ENCODE measurements around the gene RPSA.
A peak's percentile ranks its signal among the peaks of the same experiment; 100 is the strongest.
"Not testable (repeated sequence)": the region's sequence is repeated elsewhere in the genome, so short reads cannot be mapped to it uniquely, and the experiment has no call there.

The RPSA gene

GRCh38 chr3:39406368-39407258, at the start of gene RPSA:
Gene RPSA, plus strand, starts transcription at chr3:39406720. Its CDS starts 934 bp downstream, at chr3:39407654.
- DNase-seq (ENCODE audit: low spot score), result peak; percentile 99

- no peak for DNase-seq (ENCODE audit: low spot score)
Measured at GRCh38 chr3:39358333-39358732, 48.2 kb upstream of the RPSA start.

GRCh38 chr3:39361252-39361927, 45.1 kb upstream of the RPSA start:
- no peak for DNase-seq (ENCODE audit: low spot score)

- DNase-seq (ENCODE audit: low spot score), result no peak
Measured at GRCh38 chr3:39362192-39362591, 44.3 kb upstream of the RPSA start.

- no peak for DNase-seq (ENCODE audit: low spot score)
Measured at GRCh38 chr3:39362812-39363211, 43.7 kb upstream of the RPSA start.

- DNase-seq (ENCODE audit: low spot score), result not testable (repeated sequence)
Measured at GRCh38 chr3:39370450-39370849, 36.1 kb upstream of the RPSA start.

- no peak for DNase-seq (ENCODE audit: low spot score)
Measured at GRCh38 chr3:39372833-39373232, 33.7 kb upstream of the RPSA start.

- no peak for DNase-seq (ENCODE audit: low spot score)
Measured at GRCh38 chr3:39376959-39377634, 29.4 kb upstream of the RPSA start.

GRCh38 chr3:39378088-39378487, 28.4 kb upstream of the RPSA start:
- peak; percentile 59 for DNase-seq (ENCODE audit: low spot score)

GRCh38 chr3:39378957-39379777, 27.4 kb upstream of the RPSA start:
- no peak for DNase-seq (ENCODE audit: low spot score)

GRCh38 chr3:39379778-39380155, 26.8 kb upstream of the RPSA start:
- DNase-seq (ENCODE audit: low spot score), result no peak

GRCh38 chr3:39381432-39381831, 25.1 kb upstream of the RPSA start:
- no peak for DNase-seq (ENCODE audit: low spot score)

GRCh38 chr3:39383045-39383880, 23.3 kb upstream of the RPSA start, which contains the start of gene SLC25A38:
Gene SLC25A38, plus strand, starts transcription at chr3:39383370. Its CDS starts 355 bp downstream, at chr3:39383725.
- peak; percentile 88 for DNase-seq (ENCODE audit: low spot score)

- DNase-seq (ENCODE audit: low spot score), result peak; percentile 95
Measured at GRCh38 chr3:39383881-39384664, 22.4 kb upstream of the RPSA start.

GRCh38 chr3:39384665-39385000, 21.9 kb upstream of the RPSA start:
- peak; percentile 49 for DNase-seq (ENCODE audit: low spot score)

- no peak for DNase-seq (ENCODE audit: low spot score)
Measured at GRCh38 chr3:39385456-39386090, 20.9 kb upstream of the RPSA start.

- DNase-seq (ENCODE audit: low spot score), result no peak
Measured at GRCh38 chr3:39386318-39386717, 20.2 kb upstream of the RPSA start.

GRCh38 chr3:39387411-39387975, 19.0 kb upstream of the RPSA start:
- DNase-seq (ENCODE audit: low spot score), result no peak

GRCh38 chr3:39388153-39388552, 18.4 kb upstream of the RPSA start:
- no peak for DNase-seq (ENCODE audit: low spot score)
